GM12878 (cell line): ENCODE measurements around the gene NTPCR.

ENCODE experiments used
- ATF3 ChIP-seq: IDR thresholded peaks from 2 replicates; pipeline ENCODE4 v1.6.1; 2011; ENCODE audit warnings: low read depth, mild to moderate bottlenecking, low read length, moderate library complexity, borderline replicate concordance; ENCODE audit errors: extremely low read depth
- BCL11A ChIP-seq: IDR thresholded peaks from 2 replicates; pipeline ENCODE4 v1.6.1; 2011; ENCODE audit warnings: low read depth, low read length
- CTCF ChIP-seq, 3 experiments: IDR thresholded peaks in 2 of 3; conservative IDR thresholded peaks in 1 of 3; 2 replicates each; pipeline ENCODE4 v1.5.1; 2011; ENCODE audit warnings: low read depth in 3 of 3, low read length in 3 of 3, mild to moderate bottlenecking in 3 of 3, control low read depth in 2 of 3, moderate library complexity in 2 of 3, inconsistent platforms in 1 of 3, mixed read lengths in 1 of 3; ENCODE audit not compliant: control insufficient read depth in 2 of 3, insufficient read depth in 1 of 3; ENCODE audit errors: extremely low read depth in 1 of 3
- HDAC6 ChIP-seq: fragments of 200-600 bp; sonication (generic); IDR thresholded peaks from one replicate; pipeline ENCODE4 v1.8.0; 2017; ENCODE audit warnings: antibody characterized with exemption; ENCODE audit not compliant: unreplicated experiment
- HDGF ChIP-seq: fragments of 450-650 bp; IDR thresholded peaks from 2 replicates; pipeline ENCODE4 v1.6.1; 2016; ENCODE audit warnings: antibody characterized with exemption
- MEF2A ChIP-seq: IDR thresholded peaks from 2 replicates; pipeline ENCODE4 v1.6.1; 2011; ENCODE audit warnings: low read depth, mild to moderate bottlenecking, low read length, moderate library complexity; ENCODE audit not compliant: insufficient read depth
- POLR2A ChIP-seq: IDR thresholded peaks from 2 replicates; pipeline ENCODE4 v1.6.1; 2011; ENCODE audit warnings: low read depth, mild to moderate bottlenecking, low read length
- RAD21 ChIP-seq: IDR thresholded peaks from 2 replicates; pipeline ENCODE4 v1.6.1; 2011; ENCODE audit warnings: mild to moderate bottlenecking, low read depth, low read length, moderate library complexity; ENCODE audit not compliant: insufficient read depth
- RFX5 ChIP-seq: IDR thresholded peaks from 2 replicates; pipeline ENCODE4 v1.6.1; 2011; ENCODE audit warnings: low read depth, low read length, improper control_type of control experiment
- TBL1XR1 ChIP-seq: IDR thresholded peaks from 2 replicates; pipeline ENCODE4 v1.6.1; 2012; ENCODE audit warnings: low read depth, low read length, improper control_type of control experiment
- ZNF274 ChIP-seq: IDR thresholded peaks from one replicate; pipeline ENCODE4 v1.8.0; 2011; ENCODE audit not compliant: insufficient read length, insufficient read depth

- TF ChIP-seq CTCF (IDR thresholded peaks at IDR 0.05 in 2 of 3, conservative IDR thresholded peaks at IDR 0.05 in 1 of 3; ENCODE audit: control insufficient read depth in 2 of 3, extremely low read depth in 1 of 3, insufficient read depth in 1 of 3, low read depth in 3 of 3, low read length in 3 of 3) = no peak
- TF ChIP-seq BCL11A = no peak
- no peak for TF ChIP-seq TBL1XR1
- TF ChIP-seq ZNF274 = no peak
- TF ChIP-seq POLR2A = no peak
- no peak for TF ChIP-seq HDGF
- no peak for TF ChIP-seq ATF3
- no peak for TF ChIP-seq RAD21
- no peak for TF ChIP-seq HDAC6
- no peak for TF ChIP-seq RFX5
- TF ChIP-seq MEF2A = no peak
These were observed 10.7 kb upstream of the NTPCR start for GRCh38 chr1:232939748-232940147.
